Lower lobe of right lung (tissue), 2 donors: ENCODE data around the gene DOK3. TPM values are rescaled to one million over a fixed set of nuclear protein-coding genes. Genes with fewer than 3 reads are reported as not detected.

ENCODE experiments used
- ATAC-seq, 2 donors: fragments of 200-7000 bp; cut with Tn5 transposase; one replicate each; pipeline ENCODE4 v1.9.1; 2020 to 2022; ENCODE audit warnings: mild to moderate bottlenecking in 2 of 2, moderate library complexity in 2 of 2
- DNase-seq: peaks from one replicate; pipeline ENCODE4 v3.0.0-alpha.2; 2020
- H3K27ac ChIP-seq: fragments of 200-600 bp; one replicate; pipeline ENCODE4 v1.8.0; 2022
- H3K27me3 ChIP-seq: fragments of 200-600 bp; one replicate; pipeline ENCODE4 v1.8.0; 2022; ENCODE audit warnings: low read depth
- H3K36me3 ChIP-seq: fragments of 200-600 bp; one replicate; pipeline ENCODE4 v1.8.0; 2022; ENCODE audit warnings: mild to moderate bottlenecking
- H3K4me1 ChIP-seq: fragments of 200-600 bp; one replicate; pipeline ENCODE4 v1.8.0; 2022
- H3K4me3 ChIP-seq: fragments of 200-600 bp; one replicate; pipeline ENCODE4 v1.8.0; 2022; ENCODE audit warnings: mild to moderate bottlenecking
- H3K9me3 ChIP-seq: fragments of 200-600 bp; one replicate; pipeline ENCODE4 v1.8.0; 2022
- CTCF ChIP-seq: fragments of 200-600 bp; IDR thresholded peaks from one replicate; pipeline ENCODE4 v1.8.0; 2022; ENCODE audit warnings: antibody characterized with exemption, mild to moderate bottlenecking
- intact Hi-C: fragments of 100-400 bp; cut with DNase I; formaldehyde crosslinking; loops from one replicate; pipeline ENCODE4 v1.11.0; 2022
- total RNA-seq: library from RNA; stranded (reverse); fragmentation: NEBNext Ultra II Directional; extraction: Animal tissue kit (Norgen Biotek cat#: 25700); gene quantifications from one replicate; pipeline ENCODE4 v1.2.1, GENCODE V29; 2021
- donor health status: DM: no; HTN: yes; CAD: no; lungs with severe emphysema.

DOK3 gene
- total RNA-seq, 1 donor from 2014 or later = 76.5 TPM

- DNase-seq (peak; percentile 94), ATAC-seq (peak; percentile 83 to 86)
- peak; percentile 94 for TF ChIP-seq CTCF
- peaks cover 11% of the 10 kb centered on the region for H3K36me3 ChIP-seq
- peak overlapping the region; percentile 76 for H3K27ac ChIP-seq
- H3K9me3 ChIP-seq = no peaks in the 10 kb centered on the region
- intact Hi-C loops = loop anchor here (10.0 kb wide), 1 partner anchor 50 kb away; the partner anchor contains the start of genes F12 and PFN3
- peak overlapping the region; percentile 79 for H3K4me3 ChIP-seq
- H3K27me3 ChIP-seq = peaks cover 22% of the 10 kb centered on the region
- H3K4me1 ChIP-seq = peaks cover 29% of the 10 kb centered on the region
Measured at GRCh38 chr5:177454397-177455035, 55.1 kb downstream of the DOK3 start.

GRCh38 chr5:177453852-177454396 lies 55.7 kb downstream of the DOK3 start:
- no peaks in the 10 kb centered on the region for H3K9me3 ChIP-seq
- peak; percentile 64 for DNase-seq
- H3K36me3 ChIP-seq = peaks cover 11% of the 10 kb centered on the region
- peaks cover 29% of the 10 kb centered on the region for H3K4me1 ChIP-seq
- H3K27me3 ChIP-seq = peaks cover 25% of the 10 kb centered on the region
- intact Hi-C loops = loop anchor here (10.0 kb wide), 1 partner anchor 49 kb away; the partner anchor contains the start of genes F12 and PFN3
- H3K4me3 ChIP-seq = peak overlapping the region; percentile 79
- no peak for TF ChIP-seq CTCF
- peak overlapping the region; percentile 76 for H3K27ac ChIP-seq
- ATAC-seq = peak in 1 of 2 donors; percentile 0

- Histone ChIP-seq H3K27me3 (peaks cover 25% of the 10 kb centered on the region), H3K9me3 (no peaks in the 10 kb centered on the region), H3K4me3 (no peak overlapping the region), H3K36me3 (peaks cover 1% of the 10 kb centered on the region), H3K4me1 (peaks cover 31% of the 10 kb centered on the region), H3K27ac (no peak overlapping the region)
- no peak for TF ChIP-seq CTCF
- intact Hi-C loops = loop anchor here (10.0 kb wide), 1 partner anchor 48 kb away; the partner anchor contains the start of genes F12 and PFN3
- ATAC-seq (no peak), DNase-seq (no peak)
Measured at GRCh38 chr5:177452688-177453638, 56.7 kb downstream of the DOK3 start.

Other genes with a start within 250 kb of the DOK3 start
- 41.6 TPM for gene RAB24, start 206.1 kb downstream of the DOK3 start, total RNA-seq
- 101 TPM for gene PRELID1, start 206.0 kb downstream of the DOK3 start, total RNA-seq
- gene MXD3, start 197.9 kb downstream of the DOK3 start, total RNA-seq = 10.8 TPM
- gene LMAN2, start 158.2 kb downstream of the DOK3 start, total RNA-seq = 108 TPM
- 16.2 TPM for gene RGS14, start 151.9 kb downstream of the DOK3 start, total RNA-seq
- not detected for gene SLC34A1, start 125.4 kb downstream of the DOK3 start, total RNA-seq
- gene PFN3, start 109.2 kb downstream of the DOK3 start, total RNA-seq = not detected
- gene F12, start 100.3 kb downstream of the DOK3 start, total RNA-seq = 0.80 TPM
- 59.4 TPM for gene GRK6, start 83.2 kb downstream of the DOK3 start, total RNA-seq
- gene PRR7, start 63.0 kb downstream of the DOK3 start, total RNA-seq = 1.7 TPM
- 23.1 TPM for gene DBN1, start 36.2 kb downstream of the DOK3 start, total RNA-seq
- gene PDLIM7, start 12.2 kb downstream of the DOK3 start, total RNA-seq = 47.1 TPM
- gene DDX41, start 7.1 kb upstream of the DOK3 start, total RNA-seq = 69.4 TPM
- gene FAM193B, start 44.7 kb upstream of the DOK3 start, total RNA-seq = 89.1 TPM
- gene TMED9, start 82.4 kb upstream of the DOK3 start, total RNA-seq = 132 TPM
- 22.4 TPM for gene B4GALT7, start 90.3 kb upstream of the DOK3 start, total RNA-seq